HPDE6-E6E7 (cell line): ENCODE measurements around the gene TRPV6.

Experiments
- DNase-seq: peaks from one replicate; pipeline ENCODE4 v3.0.0; 2011; ENCODE audit warnings: missing footprints; ENCODE audit errors: extremely low spot score

The TRPV6 gene

GRCh38 chr7:142883571-142884285, 1.8 kb downstream of the TRPV6 start:
- no peak for DNase-seq

GRCh38 chr7:142883145-142883544, 2.4 kb downstream of the TRPV6 start:
- no peak for DNase-seq

GRCh38 chr7:142882338-142882678, 3.2 kb downstream of the TRPV6 start:
- DNase-seq: no peak

GRCh38 chr7:142881586-142882337, 3.8 kb downstream of the TRPV6 start:
- DNase-seq: no peak

GRCh38 chr7:142880876-142881505, 4.6 kb downstream of the TRPV6 start:
- DNase-seq: peak; percentile 5

GRCh38 chr7:142879060-142879459, 6.5 kb downstream of the TRPV6 start:
- DNase-seq: no peak

- DNase-seq: no peak
These were observed 7.2 kb downstream of the TRPV6 start for GRCh38 chr7:142878315-142878714.

- DNase-seq: no peak
These were observed 8.3 kb downstream of the TRPV6 start for GRCh38 chr7:142876991-142877910.

GRCh38 chr7:142876236-142876960, 9.1 kb downstream of the TRPV6 start:
- no peak for DNase-seq

- DNase-seq: no peak
These were observed 10.1 kb downstream of the TRPV6 start for GRCh38 chr7:142875456-142875855.

- DNase-seq: no peak
These were observed 10.7 kb downstream of the TRPV6 start for GRCh38 chr7:142874837-142875236.

GRCh38 chr7:142874409-142874808, 11.1 kb downstream of the TRPV6 start:
- no peak for DNase-seq

- DNase-seq: no peak
These were observed 11.7 kb downstream of the TRPV6 start for GRCh38 chr7:142873871-142874270.

- no peak for DNase-seq
These were observed 12.2 kb downstream of the TRPV6 start for GRCh38 chr7:142873281-142873784.

- DNase-seq: no peak
These were observed 13.4 kb downstream of the TRPV6 start for GRCh38 chr7:142872106-142872675.

GRCh38 chr7:142871260-142872105, 14.1 kb downstream of the TRPV6 start:
- DNase-seq: no peak

- DNase-seq: no peak
These were observed 14.8 kb downstream of the TRPV6 start for GRCh38 chr7:142870566-142871259.

- no peak for DNase-seq
These were observed 15.4 kb downstream of the TRPV6 start for GRCh38 chr7:142870147-142870559.

GRCh38 chr7:142869434-142869833, 16.1 kb downstream of the TRPV6 start:
- no peak for DNase-seq
